A673 (cell line): Measurements from ENCODE around the gene SEMA6A.

Experiments
- EZH2 ChIP-seq: fragments of 200-600 bp; sonication (generic); IDR thresholded peaks from 2 replicates; pipeline ENCODE4 v1.6.1; 2017; ENCODE audit warnings: borderline replicate concordance, low read depth, mild to moderate bottlenecking, mixed read lengths, antibody characterized with exemption, low read length; ENCODE audit not compliant: poor library complexity, severe bottlenecking
- TF ChIP-seq, protein P1 (sequence below): fragments of 300-800, 200-600 bp; sonication (generic); conservative IDR thresholded peaks from 2 replicates; pipeline ENCODE4 v1.5.1; 2017; ENCODE audit warnings: low read depth, mild to moderate bottlenecking, antibody characterized with exemption, low read length, moderate library complexity, mixed read lengths

DNA sequence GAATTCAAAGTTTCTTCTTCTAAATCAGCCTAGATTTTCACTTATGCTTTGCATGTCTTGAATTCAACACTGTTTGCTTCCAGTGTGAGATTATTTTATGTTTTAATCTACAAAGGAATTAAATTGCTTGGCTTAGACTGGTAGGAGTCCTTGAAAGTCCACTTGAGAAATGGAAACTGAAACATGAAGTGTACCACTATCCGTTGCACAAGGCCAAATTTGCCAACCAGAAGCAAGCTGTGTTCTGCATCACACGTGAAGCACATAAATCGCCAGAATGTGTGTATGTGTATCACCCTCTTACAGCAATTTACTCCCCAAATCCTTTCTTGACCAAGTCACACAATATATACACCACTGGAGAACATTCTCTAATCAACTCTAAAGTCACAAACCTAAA, 10.3 kb downstream of the SEMA6A start:
- TF ChIP-seq, protein P1, sequence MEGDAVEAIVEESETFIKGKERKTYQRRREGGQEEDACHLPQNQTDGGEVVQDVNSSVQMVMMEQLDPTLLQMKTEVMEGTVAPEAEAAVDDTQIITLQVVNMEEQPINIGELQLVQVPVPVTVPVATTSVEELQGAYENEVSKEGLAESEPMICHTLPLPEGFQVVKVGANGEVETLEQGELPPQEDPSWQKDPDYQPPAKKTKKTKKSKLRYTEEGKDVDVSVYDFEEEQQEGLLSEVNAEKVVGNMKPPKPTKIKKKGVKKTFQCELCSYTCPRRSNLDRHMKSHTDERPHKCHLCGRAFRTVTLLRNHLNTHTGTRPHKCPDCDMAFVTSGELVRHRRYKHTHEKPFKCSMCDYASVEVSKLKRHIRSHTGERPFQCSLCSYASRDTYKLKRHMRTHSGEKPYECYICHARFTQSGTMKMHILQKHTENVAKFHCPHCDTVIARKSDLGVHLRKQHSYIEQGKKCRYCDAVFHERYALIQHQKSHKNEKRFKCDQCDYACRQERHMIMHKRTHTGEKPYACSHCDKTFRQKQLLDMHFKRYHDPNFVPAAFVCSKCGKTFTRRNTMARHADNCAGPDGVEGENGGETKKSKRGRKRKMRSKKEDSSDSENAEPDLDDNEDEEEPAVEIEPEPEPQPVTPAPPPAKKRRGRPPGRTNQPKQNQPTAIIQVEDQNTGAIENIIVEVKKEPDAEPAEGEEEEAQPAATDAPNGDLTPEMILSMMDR = no peak
- TF ChIP-seq EZH2 = no peak
